GM12878 (cell line): ENCODE measurements around the gene GMIP. TPM values are rescaled to one million over a fixed set of nuclear protein-coding genes. Genes with fewer than 3 reads are reported as not detected.
A peak's percentile ranks its signal among the peaks of the same experiment; 100 is the strongest.

ENCODE experiments used
- MXI1 ChIP-seq: fragments of 150-350 bp; IDR thresholded peaks from 2 replicates; pipeline ENCODE4 v1.6.1; 2011; ENCODE audit warnings: low read depth, mild to moderate bottlenecking, inconsistent platforms, low read length, improper control_type of control experiment
- POU2F2 ChIP-seq: IDR thresholded peaks from 3 replicates; pipeline ENCODE4 v1.6.1; 2011; ENCODE audit warnings: low read depth, mild to moderate bottlenecking, low read length, borderline replicate concordance
- SMARCA5 ChIP-seq: fragments of 450-650 bp; IDR thresholded peaks from 2 replicates; pipeline ENCODE4 v1.6.1; 2017; ENCODE audit warnings: mild to moderate bottlenecking
- ZNF384 ChIP-seq: IDR thresholded peaks from 2 replicates; pipeline ENCODE4 v1.6.1; 2012; ENCODE audit warnings: low read depth, mild to moderate bottlenecking, low read length, improper control_type of control experiment, borderline replicate concordance
- ZNF687 ChIP-seq: fragments of 450-650 bp; IDR thresholded peaks from 2 replicates; pipeline ENCODE4 v1.6.1; 2017; ENCODE audit warnings: mild to moderate bottlenecking, moderate library complexity
- polyA plus RNA-seq, 11 experiments: library from polyadenylated mRNA; depleted of rRNA in 4 of 11; unstranded in 6 of 11; stranded (reverse) in 5 of 11; fragments of >200 nt; fragmentation: Nextera tagmentation in 4 of 11; fragmentation: Illumina TruSeq in 1 of 11; extraction: Ambion mirVana in 4 of 11; extraction: Trizol in 1 of 11; gene quantifications; 1 replicate in 1 of 11; 2 replicates in 10 of 11; pipeline versions ENCODE4 v1.2.1 to v1.2.3, GENCODE V29; 2011 to 2016; ENCODE audit warnings: inconsistent platforms in 2 of 11, missing spikeins in 2 of 11, low read depth in 1 of 11
- total RNA-seq, 4 experiments: library from RNA; depleted of rRNA in 3 of 4; stranded (reverse); fragments of >200 nt in 3 of 4; fragmentation: Illumina TruSeq in 1 of 4; extraction: Trizol in 1 of 4; gene quantifications; 2 replicates each; pipeline versions ENCODE4 v1.2.1 to v1.2.3, GENCODE V29; 2013 to 2021
- TF ChIP-seq, protein P1 (sequence below): fragments of 450-650 bp; IDR thresholded peaks from 2 replicates; pipeline ENCODE4 v1.6.1; 2018; ENCODE audit warnings: borderline replicate concordance, mild to moderate bottlenecking; ENCODE audit not compliant: partially characterized antibody

GMIP gene
- total and polyA plus RNA-seq, 10 of the 15 experiments (the other 5 are each of a cell fraction or from before 2014, with no cell fraction given): 1.5 to 63.5 (median 22.3) TPM

GRCh38 chr19:19618219-19619051 is 25.0 kb downstream of the GMIP start, which contains the start of gene PBX4 (continued):
- TF ChIP-seq POU2F2 (no peak; the same call in 2 of the 3 replicates), MXI1 (peak; percentile 82), ZNF687 (peak; percentile 63), ZNF384 (no peak), SMARCA5 (0 out of 2 replicates have a peak, but pooled peaks have one; percentile 26)
- TF ChIP-seq, protein P1, sequence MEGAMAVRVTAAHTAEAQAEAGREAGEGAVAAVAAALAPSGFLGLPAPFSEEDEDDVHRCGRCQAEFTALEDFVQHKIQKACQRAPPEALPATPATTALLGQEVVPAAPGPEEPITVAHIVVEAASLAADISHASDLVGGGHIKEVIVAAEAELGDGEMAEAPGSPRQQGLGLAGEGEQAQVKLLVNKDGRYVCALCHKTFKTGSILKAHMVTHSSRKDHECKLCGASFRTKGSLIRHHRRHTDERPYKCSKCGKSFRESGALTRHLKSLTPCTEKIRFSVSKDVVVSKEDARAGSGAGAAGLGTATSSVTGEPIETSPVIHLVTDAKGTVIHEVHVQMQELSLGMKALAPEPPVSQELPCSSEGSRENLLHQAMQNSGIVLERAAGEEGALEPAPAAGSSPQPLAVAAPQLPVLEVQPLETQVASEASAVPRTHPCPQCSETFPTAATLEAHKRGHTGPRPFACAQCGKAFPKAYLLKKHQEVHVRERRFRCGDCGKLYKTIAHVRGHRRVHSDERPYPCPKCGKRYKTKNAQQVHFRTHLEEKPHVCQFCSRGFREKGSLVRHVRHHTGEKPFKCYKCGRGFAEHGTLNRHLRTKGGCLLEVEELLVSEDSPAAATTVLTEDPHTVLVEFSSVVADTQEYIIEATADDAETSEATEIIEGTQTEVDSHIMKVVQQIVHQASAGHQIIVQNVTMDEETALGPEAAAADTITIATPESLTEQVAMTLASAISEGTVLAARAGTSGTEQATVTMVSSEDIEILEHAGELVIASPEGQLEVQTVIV: no peak
